ENCODE measurements around the gene MIS12.

GRCh38 chr17:5466295-5466694 is 20.1 kb upstream of the MIS12 start:
- TF ChIP-seq CTCF (IDR thresholded peaks at IDR 0.05) (no peak), POLR2A (IDR thresholded peaks at IDR 0.05) (no peak)

Measured in gastroesophageal sphincter (tissue), 3 donors.